Activated CD4-positive, alpha-beta T cell treated with anti-CD3 and anti-CD28 coated beads, Interleukin-2, amount 10 ng/mL, durations not matched to agents 7 days and 5 days (primary cell): ENCODE measurements around the gene RYR1. TPM values are rescaled to one million over a fixed set of nuclear protein-coding genes. Genes with fewer than 3 reads are reported as not detected.
A peak's percentile ranks its signal among the peaks of the same experiment; 100 is the strongest.
"Not testable (repeated sequence)": the region's sequence is repeated elsewhere in the genome, so short reads cannot be mapped to it uniquely, and the experiment has no call there.

Experiments used
- CTCF ChIA-PET: fragments of 350-600 bp; sonication (Branson Sonifier 250); formaldehyde crosslinking; loops from one replicate; lab custom pipeline; 2021; ENCODE audit warnings: antibody characterized with exemption; lab: Charles Lee
- POLR2A ChIA-PET: fragments of 350-600 bp; sonication (Branson Sonifier 250); formaldehyde crosslinking; loops from one replicate; lab custom pipeline; 2021; ENCODE audit warnings: antibody characterized with exemption; lab: Charles Lee
- DNase-seq: peaks from one replicate; pipeline ENCODE4 v3.0.0-alpha.2; 2020
- H3K27ac Mint-ChIP-seq: one replicate; pipeline ENCODE4 v1.8.0; 2021; ENCODE audit warnings: mild to moderate bottlenecking, moderate library complexity, mixed read lengths
- H3K27me3 Mint-ChIP-seq: one replicate; pipeline ENCODE4 v1.8.0; 2021; ENCODE audit warnings: mixed read lengths
- H3K36me3 Mint-ChIP-seq: one replicate; pipeline ENCODE4 v1.8.0; 2021; ENCODE audit warnings: low read depth, mixed read lengths
- H3K4me1 Mint-ChIP-seq: one replicate; pipeline ENCODE4 v1.8.0; 2021; ENCODE audit warnings: mixed read lengths
- H3K4me3 Mint-ChIP-seq: one replicate; pipeline ENCODE4 v1.8.0; 2021; ENCODE audit warnings: mild to moderate bottlenecking, moderate library complexity, mixed read lengths
- H3K9me3 Mint-ChIP-seq: one replicate; pipeline ENCODE4 v1.8.0; 2021; ENCODE audit warnings: mixed read lengths
- total RNA-seq, 2 experiments: library from RNA; stranded (reverse); gene quantifications; one replicate each; pipeline ENCODE4 v1.2.3, GENCODE V29; 2021

RYR1 gene
- total RNA-seq, 2 experiments from 2014 or later = 0.79 to 1.0 TPM

- Mint-ChIP-seq H3K36me3 (no peaks in the 10 kb centered on the region), H3K4me1 (peaks cover 26% of the 10 kb centered on the region), H3K9me3 (no peaks in the 10 kb centered on the region), H3K4me3 (peak overlapping the region; percentile 71), H3K27me3 (no peaks in the 10 kb centered on the region), H3K27ac (peak overlapping the region; percentile 61)
- POLR2A ChIA-PET = no interaction called here
- CTCF ChIA-PET = interaction anchor here (7.2 kb wide), 1 partner anchor 13 kb away, joined by 66 read pairs; the partner anchor contains the start of gene FAM98C
- DNase-seq = peak; percentile 65
These were observed 15.7 kb upstream of the RYR1 start for GRCh38 chr19:38417544-38418506.

DNA sequence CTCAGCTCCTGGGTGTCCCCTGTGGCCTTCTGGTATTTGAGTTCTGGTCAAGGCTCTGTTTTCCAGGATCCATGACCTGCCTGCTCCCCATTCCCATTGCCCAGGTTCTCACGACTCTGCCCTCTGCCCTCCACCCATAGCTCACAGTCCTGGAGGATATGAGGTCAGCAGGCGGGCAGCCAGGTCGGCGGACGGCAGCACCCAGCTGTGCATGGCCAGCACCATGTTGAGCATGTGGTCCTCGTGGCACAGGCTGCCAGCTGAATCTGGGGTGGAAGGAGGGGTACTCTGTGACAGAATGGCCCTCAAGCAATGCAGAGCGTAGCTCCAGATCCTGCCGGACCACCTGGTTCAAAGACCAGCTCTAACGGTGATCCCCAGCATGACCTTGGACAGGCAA is 12.6 kb upstream of the RYR1 start:
- peaks cover 34% of the 10 kb centered on the region for H3K4me1 Mint-ChIP-seq
- CTCF ChIA-PET = interaction anchor here (1.5 to 3.0 kb wide), 2 partner anchors 18 to 509 kb away, joined by 4 to 23 read pairs; partner anchors contain the start of genes FAM98C and SARS2

GRCh38 chr19:38421856-38422255 is 11.6 kb upstream of the RYR1 start:
- Mint-ChIP-seq H3K4me3 (no peak overlapping the region), H3K9me3 (no peaks in the 10 kb centered on the region), H3K36me3 (no peaks in the 10 kb centered on the region), H3K4me1 (peaks cover 35% of the 10 kb centered on the region), H3K27me3 (no peaks in the 10 kb centered on the region), H3K27ac (no peak overlapping the region)
- CTCF ChIA-PET = interaction anchor here (3.0 kb wide), 1 partner anchor 19 kb away, joined by 23 read pairs; the partner anchor contains the start of gene FAM98C
- POLR2A ChIA-PET = no interaction called here
- no peak for DNase-seq

More for the DNA sequence above, 12.6 kb upstream of the RYR1 start:
- DNase-seq = no peak
- POLR2A ChIA-PET = no interaction called here
- Mint-ChIP-seq H3K9me3 (no peaks in the 10 kb centered on the region), H3K36me3 (no peaks in the 10 kb centered on the region), H3K4me3 (no peak overlapping the region), H3K27me3 (no peaks in the 10 kb centered on the region), H3K27ac (no peak overlapping the region)

DNA sequence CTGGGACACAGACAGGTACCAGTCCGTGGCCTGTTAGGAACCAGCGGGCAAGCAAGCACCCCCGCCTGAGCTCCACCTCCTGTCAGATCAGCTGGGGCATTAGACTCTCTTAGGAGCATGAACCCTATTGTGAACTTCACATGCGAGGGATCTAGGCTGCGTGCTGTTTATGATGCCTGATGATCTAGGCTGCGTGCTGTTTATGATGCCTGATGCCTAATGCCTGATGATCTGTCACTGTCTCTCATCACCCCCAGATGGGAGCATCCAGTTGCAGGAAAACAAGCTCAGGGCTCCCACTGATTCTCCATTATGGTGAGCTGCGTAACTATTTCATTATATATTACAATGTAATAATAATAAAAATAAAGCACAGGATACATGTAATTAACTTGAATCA is 11.1 kb upstream of the RYR1 start:
- no peaks in the 10 kb centered on the region for H3K9me3 Mint-ChIP-seq
- H3K4me1 Mint-ChIP-seq = peaks cover 33% of the 10 kb centered on the region
- H3K4me3 Mint-ChIP-seq = no peak overlapping the region
- no peak overlapping the region for H3K27ac Mint-ChIP-seq
- POLR2A ChIA-PET = no interaction called here
- H3K36me3 Mint-ChIP-seq = no peaks in the 10 kb centered on the region
- no peak for DNase-seq
- H3K27me3 Mint-ChIP-seq = no peaks in the 10 kb centered on the region
- CTCF ChIA-PET = interaction anchor here (0.8 kb wide), 1 partner anchor 20 kb away, joined by 3 read pairs; the partner anchor contains the start of gene FAM98C

- CTCF ChIA-PET = interaction anchor here (4.7 kb wide), 1 partner anchor 21 kb away, joined by 27 read pairs; the partner anchor contains the start of gene FAM98C
- Mint-ChIP-seq H3K27ac (no peak overlapping the region), H3K36me3 (no peaks in the 10 kb centered on the region), H3K4me3 (no peak overlapping the region), H3K27me3 (no peaks in the 10 kb centered on the region), H3K4me1 (peaks cover 26% of the 10 kb centered on the region), H3K9me3 (no peaks in the 10 kb centered on the region)
- no peak for DNase-seq
- POLR2A ChIA-PET = no interaction called here
These were observed 9.2 kb upstream of the RYR1 start for GRCh38 chr19:38424272-38424671.

GRCh38 chr19:38425222-38425809 is 8.2 kb upstream of the RYR1 start:
- H3K27me3 Mint-ChIP-seq = no peaks in the 10 kb centered on the region
- DNase-seq = no peak
- no peaks in the 10 kb centered on the region for H3K9me3 Mint-ChIP-seq
- no peak overlapping the region for H3K27ac Mint-ChIP-seq
- peaks cover 32% of the 10 kb centered on the region for H3K4me1 Mint-ChIP-seq
- peak overlapping the region; percentile 17 for H3K4me3 Mint-ChIP-seq
- H3K36me3 Mint-ChIP-seq = no peaks in the 10 kb centered on the region
- POLR2A ChIA-PET = no interaction called here
- CTCF ChIA-PET = interaction anchor here (0.6 to 4.7 kb wide), 3 partner anchors 9 to 22 kb away, joined by 3 to 27 read pairs (median 3); partner anchors contain the start of gene FAM98C

DNA sequence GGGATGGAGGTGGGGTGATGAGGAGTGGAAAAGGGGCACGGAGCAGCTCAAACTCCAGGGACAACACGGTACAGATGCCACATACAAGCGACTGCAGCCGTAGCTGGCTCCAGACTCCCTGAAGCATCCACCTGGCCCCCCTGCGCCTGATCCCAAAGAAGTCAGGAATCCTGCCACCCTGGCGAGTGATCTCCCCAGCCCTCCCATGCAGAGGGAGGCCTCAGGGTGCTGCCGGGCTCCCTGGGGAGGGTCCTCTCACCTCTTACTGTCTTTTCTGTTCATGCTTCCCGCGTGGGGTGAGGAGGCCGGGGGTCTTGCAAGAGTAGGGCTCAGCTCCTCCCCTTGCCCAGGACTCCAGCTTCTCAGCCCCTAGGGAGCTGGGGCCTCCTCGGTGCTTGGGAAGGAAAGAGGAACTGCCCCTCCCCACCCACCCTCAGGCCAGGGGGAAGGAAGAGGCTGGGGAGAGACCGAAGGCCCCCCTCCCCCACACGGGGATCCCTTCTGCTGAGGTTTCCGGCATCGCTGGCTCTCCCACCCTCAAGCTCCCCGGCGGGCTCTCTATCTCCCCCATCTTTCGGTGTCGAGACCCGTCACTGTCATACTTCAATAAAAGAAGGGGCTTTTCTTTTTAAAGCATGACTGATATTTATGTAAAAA is 7.6 kb upstream of the RYR1 start, which contains the start of gene RASGRP4:
Gene RASGRP4 (minus strand): TSS at position 410 of the 657 bp plus-strand sequence. CDS start 128 bp downstream, at position 282.
- DNase-seq = peak; percentile 38
- ChIA-PET POLR2A (no interaction called here), CTCF (interaction anchor here (0.6 to 4.7 kb wide), 2 partner anchors 9 to 23 kb away, joined by 3 to 27 read pairs; partner anchors contain the start of gene FAM98C)
- Mint-ChIP-seq H3K4me1 (peaks cover 32% of the 10 kb centered on the region), H3K27ac (peak within 1 kb of the TSS; percentile 81), H3K9me3 (no peaks in the 10 kb centered on the region), H3K4me3 (peak within 1 kb of the TSS; percentile 52), H3K27me3 (no peaks in the 10 kb centered on the region), H3K36me3 (no peaks in the 10 kb centered on the region)

- H3K27me3 Mint-ChIP-seq, H3K36me3 Mint-ChIP-seq, POLR2A ChIA-PET, H3K9me3 Mint-ChIP-seq: not testable (repeated sequence)
- peaks cover 32% of the 10 kb centered on the region for H3K4me1 Mint-ChIP-seq
- peak; percentile 46 for DNase-seq
- peak overlapping the region; percentile 81 for H3K27ac Mint-ChIP-seq
- peak overlapping the region; percentile 30 for H3K4me3 Mint-ChIP-seq
- CTCF ChIA-PET = interaction anchor here (0.7 to 4.7 kb wide), 2 partner anchors 24 to 452 kb away, joined by 3 to 27 read pairs; partner anchors contain the start of gene FAM98C
These were observed 6.3 kb upstream of the RYR1 start for GRCh38 chr19:38427035-38427677.

GRCh38 chr19:38429055-38429810 is 4.3 kb upstream of the RYR1 start:
- Mint-ChIP-seq H3K9me3 (no peaks in the 10 kb centered on the region), H3K4me1 (peaks cover 41% of the 10 kb centered on the region), H3K27ac (peak overlapping the region; percentile 55), H3K36me3 (no peaks in the 10 kb centered on the region), H3K4me3 (no peak overlapping the region), H3K27me3 (peaks cover 7% of the 10 kb centered on the region)
- DNase-seq = peak; percentile 20
- ChIA-PET CTCF (interaction anchor here (1.2 kb wide), 1 partner anchor 27 kb away, joined by 4 read pairs; the partner anchor contains the start of gene FAM98C), POLR2A (no interaction called here)

GRCh38 chr19:38429811-38430156 is 3.7 kb upstream of the RYR1 start:
- H3K4me3 Mint-ChIP-seq = no peak overlapping the region
- ChIA-PET CTCF (no interaction called here), POLR2A (no interaction called here)
- peaks cover 42% of the 10 kb centered on the region for H3K4me1 Mint-ChIP-seq
- no peaks in the 10 kb centered on the region for H3K9me3 Mint-ChIP-seq
- no peak for DNase-seq
- peak overlapping the region; percentile 55 for H3K27ac Mint-ChIP-seq
- no peaks in the 10 kb centered on the region for H3K36me3 Mint-ChIP-seq
- peaks cover 8% of the 10 kb centered on the region for H3K27me3 Mint-ChIP-seq

DNA sequence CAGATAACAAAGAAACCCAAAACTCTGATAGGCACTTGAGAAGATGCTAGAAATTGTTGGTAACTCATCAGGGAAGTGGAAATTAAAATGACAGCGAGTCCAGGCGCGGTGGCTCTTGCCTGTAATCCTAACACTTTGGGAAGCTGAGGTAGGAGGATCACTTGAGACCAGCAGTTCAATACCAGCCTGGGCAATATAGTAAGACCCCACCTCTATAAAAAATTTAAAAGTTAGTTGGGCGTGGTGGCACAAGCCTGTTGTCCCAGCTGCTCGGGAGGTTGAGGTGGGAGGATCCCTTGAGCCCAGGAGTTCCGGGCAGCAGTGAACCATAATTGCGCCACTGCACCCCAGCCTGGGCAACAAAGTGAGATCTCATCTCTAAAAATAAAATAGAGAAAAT is 2.6 kb upstream of the RYR1 start:
- DNase-seq = no peak
- Mint-ChIP-seq H3K27me3 (peaks cover 8% of the 10 kb centered on the region), H3K4me3 (no peak overlapping the region), H3K36me3 (no peaks in the 10 kb centered on the region), H3K27ac (no peak overlapping the region), H3K4me1 (peaks cover 34% of the 10 kb centered on the region), H3K9me3 (no peaks in the 10 kb centered on the region)
- POLR2A ChIA-PET = no interaction called here
- CTCF ChIA-PET = interaction anchor here (0.8 kb wide), 1 partner anchor 28 kb away, joined by 3 read pairs; the partner anchor contains the start of gene FAM98C
